ENCODE measurements around the gene MSI2.

DNA sequence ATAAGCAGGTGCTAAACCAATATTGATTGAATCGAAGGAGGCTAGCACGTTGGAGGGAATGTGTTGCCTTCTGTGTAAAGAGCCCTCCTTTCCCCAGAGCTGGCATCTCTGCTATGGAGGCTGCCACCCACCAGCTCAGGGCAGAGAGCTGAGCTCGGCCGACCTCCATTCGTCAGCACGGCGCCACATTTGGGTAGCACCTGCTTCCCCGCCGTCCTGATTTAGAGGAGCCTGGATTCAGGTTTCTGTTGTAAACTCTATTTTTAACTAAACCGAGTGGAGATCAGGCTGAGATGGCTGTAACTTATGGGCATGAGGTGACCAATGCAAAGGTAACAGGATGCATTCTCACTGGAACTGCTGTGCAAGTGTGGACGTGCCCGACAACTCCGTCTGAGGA lies 316.3 kb downstream of the MSI2 start:
- TF ChIP-seq, protein P1, sequence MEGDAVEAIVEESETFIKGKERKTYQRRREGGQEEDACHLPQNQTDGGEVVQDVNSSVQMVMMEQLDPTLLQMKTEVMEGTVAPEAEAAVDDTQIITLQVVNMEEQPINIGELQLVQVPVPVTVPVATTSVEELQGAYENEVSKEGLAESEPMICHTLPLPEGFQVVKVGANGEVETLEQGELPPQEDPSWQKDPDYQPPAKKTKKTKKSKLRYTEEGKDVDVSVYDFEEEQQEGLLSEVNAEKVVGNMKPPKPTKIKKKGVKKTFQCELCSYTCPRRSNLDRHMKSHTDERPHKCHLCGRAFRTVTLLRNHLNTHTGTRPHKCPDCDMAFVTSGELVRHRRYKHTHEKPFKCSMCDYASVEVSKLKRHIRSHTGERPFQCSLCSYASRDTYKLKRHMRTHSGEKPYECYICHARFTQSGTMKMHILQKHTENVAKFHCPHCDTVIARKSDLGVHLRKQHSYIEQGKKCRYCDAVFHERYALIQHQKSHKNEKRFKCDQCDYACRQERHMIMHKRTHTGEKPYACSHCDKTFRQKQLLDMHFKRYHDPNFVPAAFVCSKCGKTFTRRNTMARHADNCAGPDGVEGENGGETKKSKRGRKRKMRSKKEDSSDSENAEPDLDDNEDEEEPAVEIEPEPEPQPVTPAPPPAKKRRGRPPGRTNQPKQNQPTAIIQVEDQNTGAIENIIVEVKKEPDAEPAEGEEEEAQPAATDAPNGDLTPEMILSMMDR (IDR thresholded peaks at IDR 0.05; ENCODE audit: insufficient read depth, low read depth, low read length), result no peak
- no peak for TF ChIP-seq EZH2 (IDR thresholded peaks at IDR 0.05; ENCODE audit: insufficient read depth, low read length)
